ENCODE measurements around the gene ZFP36.

- TF ChIP-seq CTCF (IDR thresholded peaks at IDR 0.05) (no peak), POLR2A (IDR thresholded peaks at IDR 0.05) (no peak), POLR2AphosphoS5 (IDR thresholded peaks at IDR 0.05) (no peak)
Observed at GRCh38 chr19:39424934-39425333, 18.3 kb downstream of the ZFP36 start.
